ENCODE measurements around the gene GLOD4. TPM values are rescaled to one million over a fixed set of nuclear protein-coding genes. Genes with fewer than 3 reads are reported as not detected.
"Not testable (repeated sequence)": the region's sequence is repeated elsewhere in the genome, so short reads cannot be mapped to it uniquely, and the experiment has no call there.

GLOD4 gene
- total RNA-seq, 3 donors from 2014 or later: 47.5 to 61.1 (median 59.9) TPM

GRCh38 chr17:795721-796120 lies 13.6 kb upstream of the GLOD4 start:
- H3K27ac ChIP-seq: no peak overlapping the region
- H3K36me3 ChIP-seq: no peaks in the 10 kb centered on the region
- no peak for DNase-seq (ENCODE audit: low spot score in 2 of 2)

GRCh38 chr17:795276-795675 lies 13.2 kb upstream of the GLOD4 start:
- H3K4me3 ChIP-seq: peak overlapping the region; percentile 23 to 38 (median 35)

More at GRCh38 chr17:795721-796120, 13.6 kb upstream of the GLOD4 start:
- no peak for TF ChIP-seq POLR2A (IDR thresholded peaks at IDR 0.05)
- no peaks in the 10 kb centered on the region for H3K4me1 ChIP-seq
- no peaks in the 10 kb centered on the region for H3K9me3 ChIP-seq
- intact Hi-C loops (cut with DNase I; ENCODE audit: low total_unique reads): loop anchor here (5.0 kb wide), 1 partner anchor 187 kb away; no protein-coding TSS in a partner anchor
- H3K4me3 ChIP-seq: no peak overlapping the region
- no peaks in the 10 kb centered on the region for H3K27me3 ChIP-seq

GRCh38 chr17:794876-795275 lies 12.8 kb upstream of the GLOD4 start:
- DNase-seq (ENCODE audit: low spot score in 2 of 2): peak; percentile 85 to 87
- H3K27me3 ChIP-seq: no peaks in the 10 kb centered on the region
- H3K36me3 ChIP-seq: no peaks in the 10 kb centered on the region
- H3K4me1 ChIP-seq: no peaks in the 10 kb centered on the region
- no peak for TF ChIP-seq POLR2A (IDR thresholded peaks at IDR 0.05)
- peak; percentile 68 to 89 (median 77) for TF ChIP-seq POLR2AphosphoS5 (IDR thresholded peaks at IDR 0.05)
- peak; percentile 72 to 94 (median 92) for TF ChIP-seq CTCF (IDR thresholded peaks at IDR 0.05)
- H3K4me3 ChIP-seq: peak overlapping the region; percentile 23 to 38 (median 35)
- intact Hi-C loops (cut with DNase I; ENCODE audit: low total_unique reads): loop anchor here (5.0 kb wide), 1 partner anchor 187 kb away; no protein-coding TSS in a partner anchor
- H3K9me3 ChIP-seq: no peaks in the 10 kb centered on the region
- H3K27ac ChIP-seq: peak overlapping the region; percentile 39 to 42

More at GRCh38 chr17:795276-795675, 13.2 kb upstream of the GLOD4 start:
- Histone ChIP-seq H3K4me1 (no peaks in the 10 kb centered on the region), H3K9me3 (no peaks in the 10 kb centered on the region), H3K27me3 (no peaks in the 10 kb centered on the region), H3K36me3 (no peaks in the 10 kb centered on the region), H3K27ac (peak overlapping the region; percentile 39 to 42)
- TF ChIP-seq POLR2A (IDR thresholded peaks at IDR 0.05) (no peak), POLR2AphosphoS5 (IDR thresholded peaks at IDR 0.05) (no peak), CTCF (IDR thresholded peaks at IDR 0.05) (no peak)
- no peak for DNase-seq (ENCODE audit: low spot score in 2 of 2)
- intact Hi-C loops (cut with DNase I; ENCODE audit: low total_unique reads): loop anchor here (5.0 kb wide), 1 partner anchor 187 kb away; no protein-coding TSS in a partner anchor

GRCh38 chr17:792277-792676 lies 10.2 kb upstream of the GLOD4 start:
- Histone ChIP-seq H3K36me3 (no peaks in the 10 kb centered on the region), H3K9me3 (no peaks in the 10 kb centered on the region), H3K4me3 (no peak overlapping the region), H3K27me3 (no peaks in the 10 kb centered on the region), H3K4me1 (no peaks in the 10 kb centered on the region), H3K27ac (no peak overlapping the region)
- DNase-seq (ENCODE audit: low spot score in 2 of 2): no peak
- intact Hi-C loops (cut with DNase I; ENCODE audit: low total_unique reads): no loop called here
- TF ChIP-seq POLR2A (IDR thresholded peaks at IDR 0.05): no peak
- TF ChIP-seq POLR2AphosphoS5 (IDR thresholded peaks at IDR 0.05): no peak
- TF ChIP-seq CTCF (IDR thresholded peaks at IDR 0.05): no peak

- no peaks in the 10 kb centered on the region for H3K27me3 ChIP-seq
- no peak overlapping the region for H3K4me3 ChIP-seq
- intact Hi-C loops (cut with DNase I; ENCODE audit: low total_unique reads): no loop called here
- no peaks in the 10 kb centered on the region for H3K4me1 ChIP-seq
- no peaks in the 10 kb centered on the region for H3K9me3 ChIP-seq
- DNase-seq (ENCODE audit: low spot score in 2 of 2): no peak
- no peak overlapping the region for H3K27ac ChIP-seq
- no peak for TF ChIP-seq POLR2AphosphoS5 (IDR thresholded peaks at IDR 0.05)
- no peak for TF ChIP-seq POLR2A (IDR thresholded peaks at IDR 0.05)
- TF ChIP-seq CTCF (IDR thresholded peaks at IDR 0.05): no peak
- no peaks in the 10 kb centered on the region for H3K36me3 ChIP-seq
Observed at GRCh38 chr17:791829-792228, 9.7 kb upstream of the GLOD4 start.

- not testable (repeated sequence) for DNase-seq (ENCODE audit: low spot score in 2 of 2)
Observed at GRCh38 chr17:790874-791247, 8.8 kb upstream of the GLOD4 start.

GRCh38 chr17:789931-790873 lies 8.1 kb upstream of the GLOD4 start:
- H3K4me1 ChIP-seq; H3K27me3 ChIP-seq; H3K9me3 ChIP-seq; H3K36me3 ChIP-seq; H3K27ac ChIP-seq; intact Hi-C loops (cut with DNase I; ENCODE audit: low total_unique reads); H3K4me3 ChIP-seq: not testable (repeated sequence)
- DNase-seq (ENCODE audit: low spot score in 2 of 2): peak in 1 of 2 donors; percentile 85

More at GRCh38 chr17:790874-791247, 8.8 kb upstream of the GLOD4 start:
- H3K9me3 ChIP-seq; H3K4me1 ChIP-seq; H3K36me3 ChIP-seq; intact Hi-C loops (cut with DNase I; ENCODE audit: low total_unique reads); H3K27ac ChIP-seq; H3K27me3 ChIP-seq: not testable (repeated sequence)
- H3K4me3 ChIP-seq: peak overlapping the region in 1 of 3 donors; percentile 1
